ENCODE measurements around the gene ARL5C.

DNA sequence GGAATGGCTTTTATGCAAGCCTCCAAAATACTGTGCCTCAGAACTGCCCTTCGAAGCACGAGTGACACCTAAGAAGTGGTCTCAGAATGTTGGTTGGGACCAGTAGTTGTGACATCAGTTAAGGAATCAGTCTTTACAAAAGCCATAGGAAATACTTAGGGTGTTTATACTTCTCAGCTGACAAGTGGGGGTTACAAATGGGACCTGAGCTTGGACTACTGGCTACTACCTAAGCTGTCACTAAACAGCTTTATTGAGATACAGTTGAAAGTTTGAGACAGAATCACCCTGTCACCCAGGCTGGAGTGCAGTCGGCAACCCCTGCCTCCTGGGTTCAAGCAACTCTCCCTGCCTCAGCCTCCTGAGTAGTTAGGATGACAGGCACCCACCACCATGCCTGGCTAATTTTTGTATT lies 39.2 kb upstream of the ARL5C start:
- TF ChIP-seq, protein P1, sequence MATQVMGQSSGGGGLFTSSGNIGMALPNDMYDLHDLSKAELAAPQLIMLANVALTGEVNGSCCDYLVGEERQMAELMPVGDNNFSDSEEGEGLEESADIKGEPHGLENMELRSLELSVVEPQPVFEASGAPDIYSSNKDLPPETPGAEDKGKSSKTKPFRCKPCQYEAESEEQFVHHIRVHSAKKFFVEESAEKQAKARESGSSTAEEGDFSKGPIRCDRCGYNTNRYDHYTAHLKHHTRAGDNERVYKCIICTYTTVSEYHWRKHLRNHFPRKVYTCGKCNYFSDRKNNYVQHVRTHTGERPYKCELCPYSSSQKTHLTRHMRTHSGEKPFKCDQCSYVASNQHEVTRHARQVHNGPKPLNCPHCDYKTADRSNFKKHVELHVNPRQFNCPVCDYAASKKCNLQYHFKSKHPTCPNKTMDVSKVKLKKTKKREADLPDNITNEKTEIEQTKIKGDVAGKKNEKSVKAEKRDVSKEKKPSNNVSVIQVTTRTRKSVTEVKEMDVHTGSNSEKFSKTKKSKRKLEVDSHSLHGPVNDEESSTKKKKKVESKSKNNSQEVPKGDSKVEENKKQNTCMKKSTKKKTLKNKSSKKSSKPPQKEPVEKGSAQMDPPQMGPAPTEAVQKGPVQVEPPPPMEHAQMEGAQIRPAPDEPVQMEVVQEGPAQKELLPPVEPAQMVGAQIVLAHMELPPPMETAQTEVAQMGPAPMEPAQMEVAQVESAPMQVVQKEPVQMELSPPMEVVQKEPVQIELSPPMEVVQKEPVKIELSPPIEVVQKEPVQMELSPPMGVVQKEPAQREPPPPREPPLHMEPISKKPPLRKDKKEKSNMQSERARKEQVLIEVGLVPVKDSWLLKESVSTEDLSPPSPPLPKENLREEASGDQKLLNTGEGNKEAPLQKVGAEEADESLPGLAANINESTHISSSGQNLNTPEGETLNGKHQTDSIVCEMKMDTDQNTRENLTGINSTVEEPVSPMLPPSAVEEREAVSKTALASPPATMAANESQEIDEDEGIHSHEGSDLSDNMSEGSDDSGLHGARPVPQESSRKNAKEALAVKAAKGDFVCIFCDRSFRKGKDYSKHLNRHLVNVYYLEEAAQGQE (IDR thresholded peaks at IDR 0.05; ENCODE audit: insufficient read depth in 1 of 2, low read depth in 2 of 2, low read length in 2 of 2), result no peak
- TF ChIP-seq TAF1 (IDR thresholded peaks at IDR 0.05; ENCODE audit: borderline replicate concordance, insufficient read depth, low read length) (no peak), POLR2AphosphoS5 (IDR thresholded peaks at IDR 0.05; ENCODE audit: low read depth, low read length) (no peak; the same call in none of the 2 replicates), SIN3A (IDR thresholded peaks at IDR 0.05; ENCODE audit: borderline replicate concordance, insufficient read depth, low read length) (no peak), FOXP2 (optimal IDR thresholded peaks at IDR 0.05; ENCODE audit: borderline replicate concordance, extremely low read depth, extremely low read length, insufficient read depth) (no peak)

All from PFSK-1 (cell line).